SKM-1 (cell line): ENCODE measurements around the gene SLC16A1.
"Not testable (repeated sequence)": the region's sequence is repeated elsewhere in the genome, so short reads cannot be mapped to it uniquely, and the experiment has no call there.

Source experiments
- DNase-seq: peaks from one replicate; lab custom pipeline; 2025; ENCODE audit not compliant: unreplicated experiment; lab: John Stamatoyannopoulos, UW

The SLC16A1 gene

GRCh38 chr1:112955773-112956543 is at the start of gene SLC16A1:
Gene SLC16A1 (minus strand): TSS chr1:112956196. CDS start chr1:112929308, 26,888 bp downstream.
- peak; percentile 94 for DNase-seq

GRCh38 chr1:113003751-113004690 is 48.0 kb upstream of the SLC16A1 start:
- DNase-seq, result no peak

- DNase-seq, result no peak
Measured at GRCh38 chr1:113002297-113002696, 46.3 kb upstream of the SLC16A1 start.

GRCh38 chr1:112998592-112999235 is 42.7 kb upstream of the SLC16A1 start:
- no peak for DNase-seq

GRCh38 chr1:112997781-112998180 is 41.8 kb upstream of the SLC16A1 start:
- DNase-seq, result no peak

GRCh38 chr1:112995890-112996289 is 39.9 kb upstream of the SLC16A1 start:
- DNase-seq, result no peak

- DNase-seq, result not testable (repeated sequence)
Measured at GRCh38 chr1:112995021-112995420, 39.0 kb upstream of the SLC16A1 start.

- DNase-seq, result no peak
Measured at GRCh38 chr1:112992780-112993179, 36.8 kb upstream of the SLC16A1 start.

- DNase-seq, result no peak
Measured at GRCh38 chr1:112991402-112992120, 35.6 kb upstream of the SLC16A1 start.

- no peak for DNase-seq
Measured at GRCh38 chr1:112990271-112990670, 34.3 kb upstream of the SLC16A1 start.

- DNase-seq, result no peak
Measured at GRCh38 chr1:112988367-112988766, 32.4 kb upstream of the SLC16A1 start.

GRCh38 chr1:112985123-112985522 is 29.1 kb upstream of the SLC16A1 start:
- no peak for DNase-seq

- DNase-seq, result no peak
Measured at GRCh38 chr1:112983537-112984131, 27.6 kb upstream of the SLC16A1 start.

- DNase-seq, result no peak
Measured at GRCh38 chr1:112982853-112983536, 27.0 kb upstream of the SLC16A1 start.

GRCh38 chr1:112982328-112982727 is 26.3 kb upstream of the SLC16A1 start:
- DNase-seq, result no peak

- DNase-seq, result not testable (repeated sequence)
Measured at GRCh38 chr1:112981834-112982233, 25.8 kb upstream of the SLC16A1 start.

- no peak for DNase-seq
Measured at GRCh38 chr1:112981426-112981825, 25.4 kb upstream of the SLC16A1 start.

- DNase-seq, result no peak
Measured at GRCh38 chr1:112975336-112975735, 19.3 kb upstream of the SLC16A1 start.

- no peak for DNase-seq
Measured at GRCh38 chr1:112974646-112975045, 18.6 kb upstream of the SLC16A1 start.

- DNase-seq, result no peak
Measured at GRCh38 chr1:112973788-112974187, 17.8 kb upstream of the SLC16A1 start.
